Astrocyte (in vitro differentiated cells and primary cell): ENCODE results near the gene UNC5C. TPM values are rescaled to one million over a fixed set of nuclear protein-coding genes. Genes with fewer than 3 reads are reported as not detected.

ENCODE experiments used
- DNase-seq: peaks from one replicate; pipeline ENCODE4 v3.0.0-alpha.2; 2010; ENCODE audit warnings: low read depth
- FAIRE-seq: peaks from 2 replicates; lab custom pipeline; 2011; peaks lifted over from hg19 to GRCh38; lab: Jason Lieb, UNC
- H2AFZ ChIP-seq: 2 replicates; pipeline ENCODE4 v1.6.0; 2012; ENCODE audit warnings: low read depth, low read length, inconsistent platforms
- H3K27ac ChIP-seq: 2 replicates; pipeline ENCODE4 v1.5.1; 2011; ENCODE audit warnings: low read depth, low read length, inconsistent platforms
- H3K27me3 ChIP-seq: 2 replicates; pipeline ENCODE4 v1.6.0; 2011; ENCODE audit warnings: low read length, inconsistent platforms; ENCODE audit not compliant: insufficient read depth
- H3K36me3 ChIP-seq: 2 replicates; pipeline ENCODE4 v1.5.1; 2011; ENCODE audit warnings: low read length, inconsistent platforms; ENCODE audit not compliant: insufficient read depth
- H3K4me1 ChIP-seq: 2 replicates; pipeline ENCODE4 v1.5.1; 2011; ENCODE audit warnings: low read length, inconsistent platforms; ENCODE audit not compliant: insufficient read depth
- H3K4me2 ChIP-seq: 2 replicates; pipeline ENCODE4 v1.6.0; 2012; ENCODE audit warnings: low read length, inconsistent platforms
- H3K4me3 ChIP-seq: 2 replicates; pipeline ENCODE4 v1.5.1; 2011; ENCODE audit warnings: low read depth, mild to moderate bottlenecking, low read length, inconsistent platforms; ENCODE audit not compliant: insufficient read depth
- H3K79me2 ChIP-seq: 2 replicates; pipeline ENCODE4 v1.6.0; 2012; ENCODE audit warnings: mild to moderate bottlenecking, low read length, inconsistent platforms; ENCODE audit not compliant: insufficient read depth
- H3K9ac ChIP-seq: 2 replicates; pipeline ENCODE4 v1.6.0; 2012; ENCODE audit warnings: mild to moderate bottlenecking, low read length, inconsistent platforms
- H3K9me3 ChIP-seq: 2 replicates; pipeline ENCODE4 v1.5.1; 2012; ENCODE audit warnings: low read depth, mild to moderate bottlenecking, low read length, inconsistent platforms; ENCODE audit not compliant: insufficient read depth
- H4K20me1 ChIP-seq: 2 replicates; pipeline ENCODE4 v1.6.0; 2012; ENCODE audit warnings: low read length, inconsistent platforms; ENCODE audit not compliant: insufficient read depth
- H3K27ac Mint-ChIP-seq: one replicate; pipeline ENCODE4 v1.8.0; 2021; ENCODE audit warnings: mild to moderate bottlenecking, mixed read lengths; ENCODE audit not compliant: unreplicated experiment
- H3K27me3 Mint-ChIP-seq: one replicate; pipeline ENCODE4 v1.8.0; 2021; ENCODE audit warnings: low read depth, mixed read lengths; ENCODE audit not compliant: unreplicated experiment
- H3K36me3 Mint-ChIP-seq: one replicate; pipeline ENCODE4 v1.8.0; 2021; ENCODE audit warnings: low read depth, mixed read lengths; ENCODE audit not compliant: unreplicated experiment
- H3K4me1 Mint-ChIP-seq: one replicate; pipeline ENCODE4 v1.8.0; 2021; ENCODE audit warnings: low read depth, mixed read lengths; ENCODE audit not compliant: unreplicated experiment
- H3K4me3 Mint-ChIP-seq: one replicate; pipeline ENCODE4 v1.8.0; 2021; ENCODE audit warnings: mild to moderate bottlenecking, moderate library complexity, mixed read lengths; ENCODE audit not compliant: unreplicated experiment
- H3K9me3 Mint-ChIP-seq: one replicate; pipeline ENCODE4 v1.8.0; 2021; ENCODE audit warnings: mild to moderate bottlenecking, mixed read lengths; ENCODE audit not compliant: unreplicated experiment
- CTCF ChIP-seq: IDR thresholded peaks from 2 replicates; pipeline ENCODE4 v1.5.1; 2011; ENCODE audit warnings: low read depth, mild to moderate bottlenecking, inconsistent platforms, low read length, moderate library complexity; ENCODE audit not compliant: insufficient read depth
- EZH2 ChIP-seq: IDR thresholded peaks from 2 replicates; pipeline ENCODE4 v1.6.1; 2012; ENCODE audit warnings: mild to moderate bottlenecking, low read length, inconsistent platforms; ENCODE audit not compliant: insufficient read depth
- total RNA-seq: library from RNA; stranded (reverse); gene quantifications from 2 replicates; pipeline ENCODE4 v1.2.1, GENCODE V29; 2021

Gene UNC5C
- total RNA-seq, 1 donor from 2014 or later = 3.1 TPM

- Histone ChIP-seq H3K79me2 (no peaks in the 10 kb centered on the region), H3K27ac (no peak overlapping the region), H3K27me3 (peaks cover 3% of the 10 kb centered on the region), H3K9ac (no peak overlapping the region), H3K36me3 (no peaks in the 10 kb centered on the region), H3K4me2 (no peak overlapping the region), H2AFZ (no peak overlapping the region), H3K4me1 (peaks cover 5% of the 10 kb centered on the region), H3K4me3 (no peak overlapping the region), H3K9me3 (no peaks in the 10 kb centered on the region), H4K20me1 (no peaks in the 10 kb centered on the region)
- peaks cover under 1% of the 10 kb centered on the region for H3K27me3 Mint-ChIP-seq
- peaks cover 5% of the 10 kb centered on the region for H3K4me1 Mint-ChIP-seq
- H3K27ac Mint-ChIP-seq = no peak overlapping the region
- H3K36me3 Mint-ChIP-seq = no peaks in the 10 kb centered on the region
- DNase-seq (no peak), FAIRE-seq (no peak)
- TF ChIP-seq EZH2 (no peak), CTCF (no peak)
- H3K9me3 Mint-ChIP-seq = no peaks in the 10 kb centered on the region
- H3K4me3 Mint-ChIP-seq = peak overlapping the region; percentile 67
Observed at GRCh38 chr4:95546221-95546620, 2.6 kb downstream of the UNC5C start.

GRCh38 chr4:95545546-95545945 lies 3.2 kb downstream of the UNC5C start:
- Mint-ChIP-seq H3K4me3 (no peak overlapping the region), H3K9me3 (no peaks in the 10 kb centered on the region), H3K4me1 (peaks cover 8% of the 10 kb centered on the region), H3K27me3 (no peaks in the 10 kb centered on the region), H3K36me3 (no peaks in the 10 kb centered on the region), H3K27ac (no peak overlapping the region)
- Histone ChIP-seq H3K9me3 (no peaks in the 10 kb centered on the region), H3K4me3 (no peak overlapping the region), H3K4me1 (peaks cover 5% of the 10 kb centered on the region), H2AFZ (no peak overlapping the region), H3K36me3 (no peaks in the 10 kb centered on the region), H3K27me3 (peaks cover 3% of the 10 kb centered on the region), H3K4me2 (no peak overlapping the region), H3K9ac (no peak overlapping the region), H3K27ac (no peak overlapping the region), H3K79me2 (no peaks in the 10 kb centered on the region), H4K20me1 (no peaks in the 10 kb centered on the region)
- no peak for TF ChIP-seq EZH2
- TF ChIP-seq CTCF = no peak
- DNase-seq = no peak
- no peak for FAIRE-seq
